Measurements from ENCODE around the gene IKZF1. TPM values are rescaled to one million over a fixed set of nuclear protein-coding genes. Genes with fewer than 3 reads are reported as not detected.

IKZF1 gene
- total and polyA plus RNA-seq, 2 donors (not counting 1 experiment from before 2014, with no cell fraction given), result 0.01 TPM; not detected in 1

DNA sequence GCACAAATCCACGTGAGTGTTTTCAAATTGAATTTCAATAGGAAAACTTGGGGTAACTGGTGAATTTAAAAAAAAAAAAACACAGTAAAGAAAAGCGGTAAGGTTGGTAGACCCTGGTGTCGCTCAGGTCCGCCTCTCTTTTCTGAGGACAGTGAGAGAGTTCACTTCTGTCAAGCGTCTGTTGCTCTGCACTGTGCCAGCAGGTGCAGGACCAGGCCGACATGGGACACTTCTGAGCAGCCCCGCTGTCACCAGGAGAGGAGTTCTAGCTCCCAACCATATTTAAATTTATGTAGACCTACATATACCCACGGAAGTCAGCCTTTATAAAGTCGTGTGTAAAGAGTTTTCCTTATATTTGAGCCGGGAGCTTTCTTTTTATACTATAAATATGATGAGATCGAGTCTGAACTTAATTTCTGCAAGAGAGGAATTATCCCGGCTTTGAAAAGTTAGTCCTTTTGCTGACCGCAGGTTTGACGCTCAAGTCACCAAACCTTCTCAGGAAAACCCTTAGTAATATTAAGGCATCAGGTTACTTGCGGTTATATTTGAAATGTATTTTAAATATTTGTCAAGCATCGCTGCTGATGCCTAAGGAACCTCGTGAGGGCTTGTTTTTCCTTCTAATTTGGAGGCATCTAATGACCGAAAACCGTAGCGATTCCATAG is 531 bp downstream of the IKZF1 start:
- H3K4me1 ChIP-seq (ENCODE audit: control insufficient read depth, extremely low read depth, insufficient read depth, low read length), result no peaks in the 10 kb centered on the region
- H3K9ac ChIP-seq (ENCODE audit: insufficient read depth, low read length), result no peak overlapping the region
- no peaks in the 10 kb centered on the region for H3K79me2 ChIP-seq (ENCODE audit: control insufficient read depth, insufficient read depth, low read length)
- H3K4me2 ChIP-seq (ENCODE audit: extremely low read depth, insufficient read depth, low read length), result no peak overlapping the region
- H3K9me3 ChIP-seq (ENCODE audit: control insufficient read depth, insufficient read depth, low read depth, low read length), result no peaks in the 10 kb centered on the region
- no peaks in the 10 kb centered on the region for H4K20me1 ChIP-seq (ENCODE audit: control insufficient read depth, extremely low read depth, insufficient read depth, low read length)
- no peak overlapping the region for H3K27ac ChIP-seq (ENCODE audit: insufficient read depth, low read length)
- H2AFZ ChIP-seq (ENCODE audit: low read length), result no peak overlapping the region
- no peak overlapping the region for H3K4me3 ChIP-seq (replicated peaks in 1 of 4; ENCODE audit: control extremely low read depth in 1 of 4, insufficient read depth in 1 of 4, low read depth in 3 of 4, low read length in 4 of 4)
- H3K27me3 ChIP-seq (ENCODE audit: control insufficient read depth, insufficient read depth, low read length), result peaks cover 19% of the 10 kb centered on the region
- no peaks in the 10 kb centered on the region for H3K36me3 ChIP-seq (ENCODE audit: control insufficient read depth, insufficient read depth, low read length)
- no peak for DNase-seq (ENCODE audit: low read depth in 2 of 2)
- TF ChIP-seq, protein P1, sequence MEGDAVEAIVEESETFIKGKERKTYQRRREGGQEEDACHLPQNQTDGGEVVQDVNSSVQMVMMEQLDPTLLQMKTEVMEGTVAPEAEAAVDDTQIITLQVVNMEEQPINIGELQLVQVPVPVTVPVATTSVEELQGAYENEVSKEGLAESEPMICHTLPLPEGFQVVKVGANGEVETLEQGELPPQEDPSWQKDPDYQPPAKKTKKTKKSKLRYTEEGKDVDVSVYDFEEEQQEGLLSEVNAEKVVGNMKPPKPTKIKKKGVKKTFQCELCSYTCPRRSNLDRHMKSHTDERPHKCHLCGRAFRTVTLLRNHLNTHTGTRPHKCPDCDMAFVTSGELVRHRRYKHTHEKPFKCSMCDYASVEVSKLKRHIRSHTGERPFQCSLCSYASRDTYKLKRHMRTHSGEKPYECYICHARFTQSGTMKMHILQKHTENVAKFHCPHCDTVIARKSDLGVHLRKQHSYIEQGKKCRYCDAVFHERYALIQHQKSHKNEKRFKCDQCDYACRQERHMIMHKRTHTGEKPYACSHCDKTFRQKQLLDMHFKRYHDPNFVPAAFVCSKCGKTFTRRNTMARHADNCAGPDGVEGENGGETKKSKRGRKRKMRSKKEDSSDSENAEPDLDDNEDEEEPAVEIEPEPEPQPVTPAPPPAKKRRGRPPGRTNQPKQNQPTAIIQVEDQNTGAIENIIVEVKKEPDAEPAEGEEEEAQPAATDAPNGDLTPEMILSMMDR (conservative IDR thresholded peaks at IDR 0.05 in 1 of 2, IDR thresholded peaks at IDR 0.05 in 1 of 2; ENCODE audit: low read depth in 1 of 2, low read length in 2 of 2), result no peak
- peak; percentile 40 for TF ChIP-seq EZH2 (IDR thresholded peaks at IDR 0.05; ENCODE audit: low read length, missing control alignments)

DNA sequence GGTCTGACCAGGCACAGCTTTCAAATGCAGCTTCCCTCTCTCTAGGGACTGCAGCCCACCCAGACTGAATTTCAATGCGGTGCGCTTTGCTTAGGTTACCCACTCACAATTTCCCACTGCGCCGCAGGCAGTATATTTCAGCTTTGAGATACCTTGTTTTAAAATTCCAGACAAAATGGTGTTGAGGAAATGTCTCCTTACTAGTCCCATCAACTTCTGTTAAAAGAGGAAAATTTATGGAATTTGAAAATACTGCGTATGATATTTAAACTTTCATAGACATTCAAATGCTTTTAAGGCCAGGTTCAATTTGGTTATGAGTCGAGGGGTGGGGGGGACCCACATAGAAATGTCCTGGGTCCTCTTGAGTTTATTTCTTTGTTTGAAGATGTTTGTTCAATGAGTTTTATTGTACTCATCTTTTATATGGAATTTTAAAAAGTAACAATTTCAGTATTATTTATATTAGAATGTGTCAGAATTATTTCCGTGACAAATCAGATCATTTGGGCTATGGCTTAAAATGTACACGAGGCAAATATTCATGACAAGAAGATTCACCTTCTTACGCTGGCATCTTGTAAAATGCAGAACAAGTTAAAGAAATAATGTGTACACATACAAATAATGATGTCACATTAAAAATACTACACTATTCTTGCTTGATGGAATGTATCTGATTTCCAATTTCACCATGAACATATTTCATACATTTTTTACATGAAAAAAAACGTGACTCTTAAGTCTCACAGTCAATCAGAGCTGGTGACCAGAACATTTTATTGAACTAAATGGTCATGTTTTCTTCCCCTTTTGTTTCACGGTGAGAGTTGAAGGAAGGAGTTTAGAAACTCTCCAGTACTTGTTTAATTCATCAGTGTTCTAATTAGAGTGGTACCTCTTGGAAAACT is 1.3 kb downstream of the IKZF1 start:
- H3K27me3 ChIP-seq (ENCODE audit: control insufficient read depth, insufficient read depth, low read length), result peaks cover 19% of the 10 kb centered on the region
- no peaks in the 10 kb centered on the region for H3K36me3 ChIP-seq (ENCODE audit: control insufficient read depth, insufficient read depth, low read length)
- no peaks in the 10 kb centered on the region for H3K9me3 ChIP-seq (ENCODE audit: control insufficient read depth, insufficient read depth, low read depth, low read length)
- TF ChIP-seq, protein P1 (conservative IDR thresholded peaks at IDR 0.05 in 1 of 2, IDR thresholded peaks at IDR 0.05 in 1 of 2; ENCODE audit: low read depth in 1 of 2, low read length in 2 of 2), result no peak
- no peak for TF ChIP-seq EZH2 (IDR thresholded peaks at IDR 0.05; ENCODE audit: low read length, missing control alignments)
- no peaks in the 10 kb centered on the region for H4K20me1 ChIP-seq (ENCODE audit: control insufficient read depth, extremely low read depth, insufficient read depth, low read length)
- H2AFZ ChIP-seq (ENCODE audit: low read length), result no peak overlapping the region
- no peak for DNase-seq (ENCODE audit: low read depth in 2 of 2)
- no peak overlapping the region for H3K9ac ChIP-seq (ENCODE audit: insufficient read depth, low read length)
- H3K4me1 ChIP-seq (ENCODE audit: control insufficient read depth, extremely low read depth, insufficient read depth, low read length), result no peaks in the 10 kb centered on the region
- no peak overlapping the region for H3K27ac ChIP-seq (ENCODE audit: insufficient read depth, low read length)
- no peak overlapping the region for H3K4me3 ChIP-seq (replicated peaks in 1 of 4; ENCODE audit: control extremely low read depth in 1 of 4, insufficient read depth in 1 of 4, low read depth in 3 of 4, low read length in 4 of 4)
- no peak overlapping the region for H3K4me2 ChIP-seq (ENCODE audit: extremely low read depth, insufficient read depth, low read length)
- H3K79me2 ChIP-seq (ENCODE audit: control insufficient read depth, insufficient read depth, low read length), result no peaks in the 10 kb centered on the region
